GM10266 (cell line): ENCODE measurements around the gene PDE11A.

Source experiments
- DNase-seq: peaks from one replicate; pipeline ENCODE4 v3.0.0; 2012; ENCODE audit errors: extremely low spot score
- TF ChIP-seq, protein P1 (sequence below): IDR thresholded peaks from 2 replicates; pipeline ENCODE4 v1.5.1; 2012; ENCODE audit warnings: mild to moderate bottlenecking, low read depth; ENCODE audit not compliant: control insufficient read depth, insufficient read depth; ENCODE audit errors: missing control alignments

The PDE11A gene

DNA sequence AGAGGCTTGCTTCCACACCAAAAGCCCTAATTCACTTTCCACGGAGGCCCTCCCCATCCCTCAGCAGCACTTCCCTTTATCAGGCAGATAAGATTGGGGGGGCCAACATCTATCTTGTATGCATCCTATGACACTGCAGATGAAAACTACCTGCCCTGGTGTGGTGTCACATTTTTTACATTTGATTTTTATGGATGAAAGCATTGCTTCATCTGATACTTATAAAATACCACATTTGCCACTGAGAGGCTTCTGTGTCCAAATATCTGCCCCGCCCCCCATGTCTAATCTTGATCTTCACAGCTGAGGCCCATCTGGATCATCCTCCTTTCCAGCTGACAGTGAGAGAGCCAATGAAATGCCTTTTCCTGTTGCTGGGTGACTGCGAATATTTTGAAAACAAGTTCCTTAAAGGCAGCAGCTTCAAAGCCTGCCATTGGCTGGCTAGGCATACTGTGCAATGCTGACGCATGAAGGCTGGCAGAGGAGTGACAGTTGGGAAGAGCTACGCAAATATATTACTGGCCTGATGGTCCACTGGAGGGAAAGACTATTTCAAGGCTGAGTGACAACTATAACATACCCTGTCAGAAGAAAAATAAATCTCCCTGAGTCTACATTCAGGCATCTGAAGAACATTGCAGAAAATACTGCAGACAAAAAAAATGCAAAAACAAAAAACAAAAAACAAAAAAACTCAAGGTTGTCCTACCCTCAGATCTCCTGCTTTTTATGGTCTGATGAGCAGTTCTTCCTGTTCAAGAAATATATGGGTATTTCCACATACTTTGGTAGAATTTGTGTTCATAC is 318.7 kb downstream of the PDE11A start:
- DNase-seq, result no peak
- TF ChIP-seq, protein P1, sequence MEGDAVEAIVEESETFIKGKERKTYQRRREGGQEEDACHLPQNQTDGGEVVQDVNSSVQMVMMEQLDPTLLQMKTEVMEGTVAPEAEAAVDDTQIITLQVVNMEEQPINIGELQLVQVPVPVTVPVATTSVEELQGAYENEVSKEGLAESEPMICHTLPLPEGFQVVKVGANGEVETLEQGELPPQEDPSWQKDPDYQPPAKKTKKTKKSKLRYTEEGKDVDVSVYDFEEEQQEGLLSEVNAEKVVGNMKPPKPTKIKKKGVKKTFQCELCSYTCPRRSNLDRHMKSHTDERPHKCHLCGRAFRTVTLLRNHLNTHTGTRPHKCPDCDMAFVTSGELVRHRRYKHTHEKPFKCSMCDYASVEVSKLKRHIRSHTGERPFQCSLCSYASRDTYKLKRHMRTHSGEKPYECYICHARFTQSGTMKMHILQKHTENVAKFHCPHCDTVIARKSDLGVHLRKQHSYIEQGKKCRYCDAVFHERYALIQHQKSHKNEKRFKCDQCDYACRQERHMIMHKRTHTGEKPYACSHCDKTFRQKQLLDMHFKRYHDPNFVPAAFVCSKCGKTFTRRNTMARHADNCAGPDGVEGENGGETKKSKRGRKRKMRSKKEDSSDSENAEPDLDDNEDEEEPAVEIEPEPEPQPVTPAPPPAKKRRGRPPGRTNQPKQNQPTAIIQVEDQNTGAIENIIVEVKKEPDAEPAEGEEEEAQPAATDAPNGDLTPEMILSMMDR, result no peak

DNA sequence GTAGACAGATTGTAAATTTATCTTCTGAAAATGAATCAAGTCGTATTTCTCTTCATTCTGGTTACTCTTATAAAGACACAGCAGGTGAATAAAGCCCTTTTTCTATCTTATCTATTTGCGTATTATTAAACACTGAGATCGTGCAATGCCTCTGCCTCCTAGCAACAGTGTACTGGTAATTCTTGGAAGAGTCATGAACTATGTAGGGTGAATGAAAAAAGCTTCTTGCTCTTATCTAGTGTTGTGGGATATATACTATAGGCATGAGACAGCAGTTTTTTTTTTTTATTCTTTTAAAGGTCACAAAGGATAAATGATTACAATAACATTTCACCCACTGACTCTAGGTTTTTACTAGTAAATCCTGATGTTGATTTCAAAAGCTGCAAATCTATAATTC is 324.2 kb downstream of the PDE11A start:
- TF ChIP-seq, protein P1, result no peak
- no peak for DNase-seq

DNA sequence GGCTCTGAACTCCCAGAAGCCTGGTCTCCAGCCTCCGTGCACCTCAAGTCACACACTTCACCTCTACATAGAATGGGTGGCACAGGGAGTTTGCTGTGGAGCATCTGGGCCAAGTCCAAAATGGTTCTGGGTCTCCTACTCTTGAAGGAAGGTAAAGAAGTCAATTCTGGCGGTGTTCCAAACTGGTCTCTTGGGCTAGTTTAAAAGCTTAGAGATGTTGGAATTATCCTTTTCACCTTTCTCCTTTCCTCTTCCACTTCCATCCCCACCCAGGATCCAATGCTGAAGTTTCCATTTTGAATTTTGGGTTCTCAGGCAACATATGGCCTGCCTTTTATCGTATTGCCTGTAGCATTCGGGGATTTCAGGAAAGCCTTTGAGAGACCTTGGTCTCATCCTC is 325.2 kb downstream of the PDE11A start:
- DNase-seq, result no peak
- TF ChIP-seq, protein P1, result no peak

DNA sequence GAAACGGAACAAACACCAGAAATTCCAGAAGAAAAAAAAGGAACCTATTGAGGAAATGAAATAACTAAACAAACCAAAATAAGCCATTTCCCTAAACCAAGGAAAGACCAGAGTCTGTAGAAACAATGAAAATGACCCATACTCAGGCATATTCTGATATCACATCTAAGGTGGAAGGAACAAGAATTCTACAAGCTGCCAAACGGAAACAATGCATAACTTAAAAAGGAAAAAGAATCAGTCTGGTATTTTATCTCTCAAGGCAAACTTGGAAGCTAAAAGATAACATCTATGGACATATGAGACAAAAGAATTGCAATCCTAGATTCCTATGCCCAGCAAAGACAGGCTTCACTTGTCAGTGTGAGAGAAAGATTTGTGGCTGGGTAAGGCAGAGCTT is 326.2 kb downstream of the PDE11A start:
- DNase-seq, result no peak
- TF ChIP-seq, protein P1, result no peak

DNA sequence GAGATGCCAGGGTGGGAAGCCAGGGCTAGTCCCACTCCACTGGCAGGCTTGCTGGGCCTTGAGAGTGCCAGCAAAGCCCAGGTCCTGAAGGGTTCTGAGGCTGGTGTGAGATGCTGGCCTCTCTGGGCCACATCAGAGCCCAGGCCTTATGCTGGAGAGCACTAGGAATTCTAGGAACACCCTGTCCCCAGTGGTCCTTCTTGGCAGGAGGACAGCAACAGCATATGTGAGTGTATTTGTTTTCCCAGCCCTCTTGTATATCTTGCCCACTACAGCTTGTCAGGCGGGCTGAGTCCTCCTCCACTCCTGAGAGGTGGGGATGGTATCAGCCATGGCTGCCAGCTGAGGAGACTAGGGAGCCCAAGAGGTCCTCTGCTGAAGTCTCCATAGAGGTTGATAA is 327.0 kb downstream of the PDE11A start:
- no peak for DNase-seq
- TF ChIP-seq, protein P1, result no peak

DNA sequence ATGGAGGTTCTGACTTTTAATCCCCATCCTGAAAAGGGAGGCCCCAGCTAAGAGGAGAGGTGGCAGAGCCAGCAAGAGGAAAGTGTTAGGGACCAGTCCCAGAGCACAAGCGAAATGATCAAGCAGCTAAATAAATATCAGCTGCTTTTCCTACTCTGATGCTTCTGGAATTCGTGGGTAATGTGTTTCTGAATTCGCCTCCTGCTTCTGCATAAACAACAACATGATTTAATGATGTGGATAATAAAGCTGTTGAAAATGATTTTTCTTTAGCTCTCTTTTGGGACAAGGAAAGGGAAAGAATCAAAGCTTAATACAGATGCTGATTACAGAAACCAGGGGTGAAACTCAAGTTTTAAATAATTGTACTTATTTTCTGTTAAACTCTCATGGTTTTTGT is 329.7 kb downstream of the PDE11A start:
- TF ChIP-seq, protein P1, result no peak
- no peak for DNase-seq

DNA sequence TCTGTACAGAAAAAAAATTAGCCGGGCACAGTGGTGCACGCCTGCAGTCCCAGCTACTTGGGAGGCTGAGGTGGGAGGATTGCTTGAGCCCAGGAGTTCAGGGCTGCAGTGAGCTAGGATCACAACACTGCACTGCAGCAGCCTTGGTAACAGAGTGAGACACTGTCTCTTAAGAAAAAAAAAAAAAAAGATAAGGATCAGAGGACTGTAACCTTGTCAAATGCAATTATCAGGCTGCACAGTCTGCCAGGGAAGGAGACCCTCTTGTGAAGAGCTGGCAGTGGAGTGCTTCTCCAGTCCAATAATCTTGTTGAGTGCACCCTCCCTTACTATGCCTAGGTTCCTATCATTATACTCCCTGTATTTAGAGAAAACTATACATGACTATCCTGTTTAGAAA is 330.7 kb downstream of the PDE11A start:
- TF ChIP-seq, protein P1, result no peak
- DNase-seq, result no peak
